ENCODE measurements around the gene GRIN2C.

DNA sequence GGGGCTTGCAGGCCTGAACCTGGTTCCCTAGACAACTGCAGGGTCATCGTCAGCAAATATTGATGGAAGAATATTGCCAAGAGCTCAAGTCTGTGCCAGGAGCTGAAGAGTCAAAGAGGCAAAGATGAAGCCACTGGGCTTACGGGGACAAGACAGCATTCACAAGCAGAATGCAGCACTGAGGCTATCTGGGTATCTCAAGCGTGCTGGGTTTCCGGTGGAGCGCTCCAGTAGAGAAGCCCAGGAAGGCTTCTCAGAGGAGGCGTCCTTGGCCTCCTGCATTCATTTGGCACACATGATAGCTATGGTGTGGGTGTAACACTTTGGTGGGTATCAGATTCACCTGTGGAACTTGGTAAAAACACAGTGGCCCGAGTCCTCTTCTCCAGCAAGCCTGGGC, 30.9 kb upstream of the GRIN2C start:
- TF ChIP-seq, protein P1, sequence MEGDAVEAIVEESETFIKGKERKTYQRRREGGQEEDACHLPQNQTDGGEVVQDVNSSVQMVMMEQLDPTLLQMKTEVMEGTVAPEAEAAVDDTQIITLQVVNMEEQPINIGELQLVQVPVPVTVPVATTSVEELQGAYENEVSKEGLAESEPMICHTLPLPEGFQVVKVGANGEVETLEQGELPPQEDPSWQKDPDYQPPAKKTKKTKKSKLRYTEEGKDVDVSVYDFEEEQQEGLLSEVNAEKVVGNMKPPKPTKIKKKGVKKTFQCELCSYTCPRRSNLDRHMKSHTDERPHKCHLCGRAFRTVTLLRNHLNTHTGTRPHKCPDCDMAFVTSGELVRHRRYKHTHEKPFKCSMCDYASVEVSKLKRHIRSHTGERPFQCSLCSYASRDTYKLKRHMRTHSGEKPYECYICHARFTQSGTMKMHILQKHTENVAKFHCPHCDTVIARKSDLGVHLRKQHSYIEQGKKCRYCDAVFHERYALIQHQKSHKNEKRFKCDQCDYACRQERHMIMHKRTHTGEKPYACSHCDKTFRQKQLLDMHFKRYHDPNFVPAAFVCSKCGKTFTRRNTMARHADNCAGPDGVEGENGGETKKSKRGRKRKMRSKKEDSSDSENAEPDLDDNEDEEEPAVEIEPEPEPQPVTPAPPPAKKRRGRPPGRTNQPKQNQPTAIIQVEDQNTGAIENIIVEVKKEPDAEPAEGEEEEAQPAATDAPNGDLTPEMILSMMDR (IDR thresholded peaks at IDR 0.05): no peak
- TF ChIP-seq POLR2AphosphoS5 (IDR thresholded peaks at IDR 0.05): no peak

Measured in gastroesophageal sphincter (tissue), 3 donors.